ENCODE results near the gene KIF2C. TPM values are rescaled to one million over a fixed set of nuclear protein-coding genes. Genes with fewer than 3 reads are reported as not detected.
A peak's percentile ranks its signal among the peaks of the same experiment; 100 is the strongest.

KIF2C gene
- total RNA-seq, 1 donor from 2014 or later, result 78.1 TPM

GRCh38 chr1:44801491-44802305, 62.1 kb downstream of the KIF2C start:
- Mint-ChIP-seq H3K27ac (peak overlapping the region; percentile 89), H3K4me1 (peaks cover 44% of the 10 kb centered on the region), H3K9me3 (no peaks in the 10 kb centered on the region), H3K4me3 (peak overlapping the region; percentile 96), H3K36me3 (ENCODE audit: low read depth) (peaks cover 52% of the 10 kb centered on the region), H3K27me3 (no peaks in the 10 kb centered on the region)
- intact Hi-C loops (cut with micrococcal nuclease), result loop anchor here (1.0 to 10.0 kb wide), 6 partner anchors 8 to 783 kb away; partner anchors contain the start of genes MUTYH, NASP, TESK2 and TOE1
- peak; percentile 79 for DNase-seq

GRCh38 chr1:44802306-44803061, 62.8 kb downstream of the KIF2C start:
- Mint-ChIP-seq H3K4me3 (peak overlapping the region; percentile 96), H3K4me1 (peaks cover 52% of the 10 kb centered on the region), H3K27ac (peak overlapping the region; percentile 89), H3K27me3 (no peaks in the 10 kb centered on the region), H3K36me3 (ENCODE audit: low read depth) (peaks cover 60% of the 10 kb centered on the region), H3K9me3 (no peaks in the 10 kb centered on the region)
- peak; percentile 69 for DNase-seq
- intact Hi-C loops (cut with micrococcal nuclease), result loop anchor here (5.0 to 10.0 kb wide), 3 partner anchors 500 to 782 kb away; partner anchors contain the start of genes NASP and TESK2

GRCh38 chr1:44803062-44803311, 63.4 kb downstream of the KIF2C start:
- H3K4me3 Mint-ChIP-seq, result peak overlapping the region; percentile 96
- peak overlapping the region; percentile 49 for H3K27ac Mint-ChIP-seq
- no peak for DNase-seq
- peaks cover 56% of the 10 kb centered on the region for H3K4me1 Mint-ChIP-seq
- H3K9me3 Mint-ChIP-seq, result no peaks in the 10 kb centered on the region
- intact Hi-C loops (cut with micrococcal nuclease), result loop anchor here (5.0 to 10.0 kb wide), 3 partner anchors 499 to 782 kb away; partner anchors contain the start of genes NASP and TESK2
- H3K36me3 Mint-ChIP-seq (ENCODE audit: low read depth), result peaks cover 64% of the 10 kb centered on the region
- H3K27me3 Mint-ChIP-seq, result no peaks in the 10 kb centered on the region

- intact Hi-C loops (cut with micrococcal nuclease), result loop anchor here (5.0 to 10.0 kb wide), 3 partner anchors 499 to 781 kb away; partner anchors contain the start of genes NASP and TESK2
- peak overlapping the region; percentile 96 for H3K4me3 Mint-ChIP-seq
- peak; percentile 65 for DNase-seq
- no peaks in the 10 kb centered on the region for H3K27me3 Mint-ChIP-seq
- H3K36me3 Mint-ChIP-seq (ENCODE audit: low read depth), result peaks cover 66% of the 10 kb centered on the region
- H3K9me3 Mint-ChIP-seq, result no peaks in the 10 kb centered on the region
- peak overlapping the region; percentile 49 for H3K27ac Mint-ChIP-seq
- peaks cover 59% of the 10 kb centered on the region for H3K4me1 Mint-ChIP-seq
Observed at GRCh38 chr1:44803312-44804095, 63.9 kb downstream of the KIF2C start.

- Mint-ChIP-seq H3K36me3 (ENCODE audit: low read depth) (peaks cover 77% of the 10 kb centered on the region), H3K27me3 (peaks cover 2% of the 10 kb centered on the region), H3K4me3 (peak overlapping the region; percentile 96), H3K4me1 (peaks cover 70% of the 10 kb centered on the region), H3K9me3 (no peaks in the 10 kb centered on the region), H3K27ac (peak overlapping the region; percentile 49)
- intact Hi-C loops (cut with micrococcal nuclease), result loop anchor here (5.0 to 10.0 kb wide), 3 partner anchors 689 to 997 kb away; partner anchors contain the start of genes MAST2, NASP and TESK2
- DNase-seq, result peak; percentile 68
Observed at GRCh38 chr1:44805311-44806024, 65.8 kb downstream of the KIF2C start.

GRCh38 chr1:44806025-44806703, 66.5 kb downstream of the KIF2C start:
- peak; percentile 69 for DNase-seq
- H3K36me3 Mint-ChIP-seq (ENCODE audit: low read depth), result peaks cover 78% of the 10 kb centered on the region

GRCh38 chr1:44806704-44807363, 67.2 kb downstream of the KIF2C start, which contains the start of gene DYNLT4:
TSS of gene DYNLT4 (minus strand) at chr1:44807351. CDS start at chr1:44806668, 683 bp downstream.
- Mint-ChIP-seq H3K27me3 (peaks cover 2% of the 10 kb centered on the region), H3K36me3 (ENCODE audit: low read depth) (peaks cover 79% of the 10 kb centered on the region), H3K9me3 (no peaks in the 10 kb centered on the region), H3K27ac (peak within 1 kb of the TSS; percentile 99), H3K4me1 (peaks cover 82% of the 10 kb centered on the region), H3K4me3 (peak within 1 kb of the TSS; percentile 81)
- intact Hi-C loops (cut with micrococcal nuclease), result loop anchor here (1.0 to 10.0 kb wide), 4 partner anchors 12 to 995 kb away; partner anchors contain the start of genes MAST2, NASP and TESK2
- DNase-seq, result no peak

More at GRCh38 chr1:44806025-44806703, 66.5 kb downstream of the KIF2C start:
- Mint-ChIP-seq H3K27ac (peak overlapping the region; percentile 99), H3K27me3 (peaks cover 2% of the 10 kb centered on the region), H3K4me1 (peaks cover 77% of the 10 kb centered on the region), H3K9me3 (no peaks in the 10 kb centered on the region), H3K4me3 (peak overlapping the region; percentile 96)
- intact Hi-C loops (cut with micrococcal nuclease), result loop anchor here (5.0 to 10.0 kb wide), 3 partner anchors 689 to 996 kb away; partner anchors contain the start of genes MAST2, NASP and TESK2

GRCh38 chr1:44807364-44808062, 67.9 kb downstream of the KIF2C start:
- peaks cover 2% of the 10 kb centered on the region for H3K27me3 Mint-ChIP-seq
- intact Hi-C loops (cut with micrococcal nuclease), result loop anchor here (1.0 to 10.0 kb wide), 4 partner anchors 12 to 995 kb away; partner anchors contain the start of genes MAST2, NASP and TESK2
- H3K36me3 Mint-ChIP-seq (ENCODE audit: low read depth), result peaks cover 79% of the 10 kb centered on the region
- H3K9me3 Mint-ChIP-seq, result no peaks in the 10 kb centered on the region
- peak; percentile 96 for DNase-seq
- H3K4me3 Mint-ChIP-seq, result peak overlapping the region; percentile 81
- H3K4me1 Mint-ChIP-seq, result peaks cover 82% of the 10 kb centered on the region
- peak overlapping the region; percentile 99 for H3K27ac Mint-ChIP-seq

GRCh38 chr1:44808063-44808937, 68.7 kb downstream of the KIF2C start, which contains the start of gene BTBD19:
TSS of gene BTBD19 (plus strand) at chr1:44808523. CDS start at chr1:44808821, 298 bp downstream.
- H3K27ac Mint-ChIP-seq, result peak within 1 kb of the TSS; percentile 99
- no peaks in the 10 kb centered on the region for H3K9me3 Mint-ChIP-seq
- peak within 1 kb of the TSS; percentile 81 for H3K4me3 Mint-ChIP-seq
- peaks cover 75% of the 10 kb centered on the region for H3K4me1 Mint-ChIP-seq
- H3K27me3 Mint-ChIP-seq, result peaks cover 2% of the 10 kb centered on the region
- intact Hi-C loops (cut with micrococcal nuclease), result loop anchor here (5.0 to 10.0 kb wide), 3 partner anchors 687 to 994 kb away; partner anchors contain the start of genes MAST2, NASP and TESK2
- peak; percentile 75 for DNase-seq
- H3K36me3 Mint-ChIP-seq (ENCODE audit: low read depth), result peaks cover 74% of the 10 kb centered on the region
